ENCODE results near the gene CCDC196. TPM values are rescaled to one million over a fixed set of nuclear protein-coding genes. Genes with fewer than 3 reads are reported as not detected.

Gene CCDC196
- total and polyA plus RNA-seq, 10 of the 15 experiments (the other 5 are each of a cell fraction or from before 2014, with no cell fraction given): 0.03 to 0.52 (median 0.28) TPM; not detected in 7

- TF ChIP-seq TAF1 (IDR thresholded peaks at IDR 0.05; ENCODE audit: borderline replicate concordance, low read depth, low read length): no peak
Measured at GRCh38 chr14:66471584-66471983, 14.6 kb upstream of the CCDC196 start (continued).

GRCh38 chr14:66472251-66472650 is 13.9 kb upstream of the CCDC196 start:
- ATAC-seq: no peak
- CTCF ChIA-PET: no interaction called here
- H3K4me3 ChIP-seq: no peak overlapping the region
- H3K4me1 ChIP-seq (ENCODE audit: control insufficient read depth, insufficient read depth, low read length): no peaks in the 10 kb centered on the region
- POLR2A ChIA-PET: no interaction called here
- peaks cover 2% of the 10 kb centered on the region; the same call in 1 of the 3 replicates for H3K9me3 ChIP-seq (replicated peaks; ENCODE audit: control insufficient read depth, insufficient read depth, low read length)
- no peaks in the 10 kb centered on the region for H4K20me1 ChIP-seq (ENCODE audit: control insufficient read depth, insufficient read depth)
- no peak overlapping the region for H3K27ac ChIP-seq (ENCODE audit: control insufficient read depth, insufficient read depth)
- SMC1A ChIA-PET (ENCODE audit: uncharacterized antibody, unreplicated experiment): interaction anchor here (0.7 kb wide), 1 partner anchor 442 kb away, joined by 3 read pairs; no protein-coding TSS in a partner anchor
- no peak for FAIRE-seq
- no peaks in the 10 kb centered on the region for H3K79me2 ChIP-seq (ENCODE audit: control insufficient read depth, insufficient read depth, low read length)
- no peak overlapping the region for H2AFZ ChIP-seq (ENCODE audit: control insufficient read depth, low read depth, low read length)
- no TSS peak for BruUV-seq (replicated peaks)
- H3K36me3 ChIP-seq (ENCODE audit: control insufficient read depth in 2 of 2, insufficient read depth in 2 of 2, low read length in 1 of 2): no peaks in the 10 kb centered on the region
- H3K9ac ChIP-seq (ENCODE audit: control insufficient read depth, insufficient read depth, low read length): no peak overlapping the region
- H3K4me2 ChIP-seq (ENCODE audit: control insufficient read depth, insufficient read depth): no peak overlapping the region
- RAD21 ChIA-PET (ENCODE audit: unreplicated experiment): no interaction called here
- DNase-seq (ENCODE audit: low read depth, low spot score): no peak
- no peaks in the 10 kb centered on the region for H3K27me3 ChIP-seq (replicated peaks in 1 of 2; ENCODE audit: control insufficient read depth in 2 of 2, insufficient read depth in 2 of 2, low read length in 1 of 2)
- in situ Hi-C loops (cut with MboI) (no loop called here), intact Hi-C loops (cut with micrococcal nuclease; ENCODE audit: unreplicated experiment) (no loop called here)
- TF ChIP-seq ZNF207 (IDR thresholded peaks at IDR 0.05; ENCODE audit: borderline replicate concordance) (no peak), ATF7 (IDR thresholded peaks at IDR 0.05; ENCODE audit: low read depth) (no peak), POLR2AphosphoS5 (IDR thresholded peaks at IDR 0.05; ENCODE audit: low read length) (no peak), ETV6 (conservative IDR thresholded peaks at IDR 0.05 in 1 of 2, IDR thresholded peaks at IDR 0.05 in 1 of 2; ENCODE audit: borderline replicate concordance in 1 of 2, low read depth in 1 of 2) (no peak), IRF3 (IDR thresholded peaks at IDR 0.05) (no peak), BHLHE40 (IDR thresholded peaks at IDR 0.05; ENCODE audit: borderline replicate concordance in 1 of 2, low read depth in 2 of 2, low read length in 1 of 2) (no peak), NRF1 (conservative IDR thresholded peaks at IDR 0.05; ENCODE audit: low read depth, low read length) (no peak), ATF2 (IDR thresholded peaks at IDR 0.05; ENCODE audit: low read length) (no peak), ASH2L (IDR thresholded peaks at IDR 0.05; ENCODE audit: borderline replicate concordance, low read depth) (no peak), PKNOX1 (IDR thresholded peaks at IDR 0.05) (no peak), ZNF687 (IDR thresholded peaks at IDR 0.05) (no peak), ZSCAN29 (IDR thresholded peaks at IDR 0.05) (no peak), BCL3 (IDR thresholded peaks at IDR 0.05; ENCODE audit: borderline replicate concordance, insufficient read depth, low read depth, low read length, poor library complexity, severe bottlenecking) (no peak)
